ENCODE data around the gene EMD.
A peak's percentile ranks its signal among the peaks of the same experiment; 100 is the strongest.
"Not testable (repeated sequence)": the region's sequence is repeated elsewhere in the genome, so short reads cannot be mapped to it uniquely, and the experiment has no call there.

The EMD gene

DNA sequence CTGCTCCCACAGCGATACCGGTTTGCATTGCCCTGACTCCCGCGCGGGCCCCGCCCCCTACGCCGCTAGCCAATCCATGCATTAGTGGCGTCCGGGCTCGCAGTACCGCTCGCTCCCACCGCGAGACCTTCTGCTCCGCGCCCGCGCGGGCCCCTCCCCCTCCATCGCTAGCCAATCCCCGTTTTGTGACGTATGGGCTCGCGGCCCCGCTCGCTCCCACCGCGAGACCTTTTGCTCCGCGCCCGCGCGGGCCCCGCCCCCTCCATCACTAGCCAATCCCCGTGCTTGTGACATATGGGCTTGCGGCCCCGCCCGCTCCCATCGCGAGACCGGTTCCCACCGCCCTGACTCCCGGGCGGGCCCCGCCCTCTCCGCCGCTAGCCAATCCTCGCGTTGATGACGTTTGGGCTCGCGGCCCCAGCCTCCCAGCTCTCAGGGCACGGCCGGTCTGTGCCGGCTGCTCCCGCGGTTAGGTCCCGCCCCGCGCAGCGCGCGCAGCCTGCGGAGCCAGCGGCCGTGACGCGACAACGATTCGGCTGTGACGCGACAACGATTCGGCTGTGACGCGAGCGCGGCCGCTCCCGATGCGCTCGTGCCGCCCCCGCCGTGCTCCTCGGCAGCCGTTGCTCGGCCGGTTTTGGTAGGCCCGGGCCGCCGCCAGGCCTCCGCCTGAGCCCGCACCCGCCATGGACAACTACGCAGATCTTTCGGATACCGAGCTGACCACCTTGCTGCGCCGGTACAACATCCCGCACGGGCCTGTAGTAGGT, at the start of gene EMD:
TSS of gene EMD (plus strand) at position 497 of the 770 bp plus-strand sequence. CDS start at position 687, 190 bp downstream.
- peak; percentile 99 for DNase-seq

DNA sequence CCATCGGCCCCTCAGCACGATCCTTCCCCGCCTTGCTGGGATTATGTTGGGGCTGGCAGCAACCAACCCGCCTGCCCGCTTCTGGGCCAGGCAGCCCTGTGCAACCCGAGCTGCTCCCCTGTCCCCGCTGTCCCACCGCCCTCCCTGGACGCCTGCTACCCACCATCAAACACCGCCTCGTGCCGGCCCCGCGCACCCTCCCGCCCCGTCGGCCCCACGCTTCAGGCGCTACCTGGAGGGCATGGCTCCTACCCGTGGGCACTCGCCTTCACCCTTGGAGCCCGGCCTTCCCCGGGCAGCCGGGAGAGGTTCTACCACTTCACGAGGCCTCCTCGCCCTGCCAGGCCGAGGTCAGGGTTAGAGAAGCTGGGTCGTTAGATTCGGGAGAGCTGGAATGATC, 46.5 kb upstream of the EMD start:
- DNase-seq = no peak

DNA sequence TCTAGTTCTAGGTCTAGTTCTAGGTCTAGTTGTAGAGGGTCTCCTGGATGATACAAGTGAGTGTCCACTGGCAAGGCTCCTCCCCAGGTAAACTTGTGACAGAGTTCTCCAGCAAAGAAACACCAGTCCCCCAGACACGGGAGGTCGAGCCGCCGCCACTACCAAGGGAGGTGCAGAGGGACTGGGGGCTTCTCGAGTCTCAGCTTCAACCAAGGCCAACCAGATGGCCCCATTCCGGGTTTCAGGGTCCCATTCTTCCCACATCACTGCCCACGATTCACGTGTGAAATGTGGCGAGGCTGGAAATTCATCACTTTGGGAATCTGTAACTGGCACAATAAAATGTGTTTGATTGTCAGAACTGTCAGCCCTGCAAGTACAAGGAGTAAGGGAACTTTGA, 46.0 kb upstream of the EMD start:
- DNase-seq = no peak

DNA sequence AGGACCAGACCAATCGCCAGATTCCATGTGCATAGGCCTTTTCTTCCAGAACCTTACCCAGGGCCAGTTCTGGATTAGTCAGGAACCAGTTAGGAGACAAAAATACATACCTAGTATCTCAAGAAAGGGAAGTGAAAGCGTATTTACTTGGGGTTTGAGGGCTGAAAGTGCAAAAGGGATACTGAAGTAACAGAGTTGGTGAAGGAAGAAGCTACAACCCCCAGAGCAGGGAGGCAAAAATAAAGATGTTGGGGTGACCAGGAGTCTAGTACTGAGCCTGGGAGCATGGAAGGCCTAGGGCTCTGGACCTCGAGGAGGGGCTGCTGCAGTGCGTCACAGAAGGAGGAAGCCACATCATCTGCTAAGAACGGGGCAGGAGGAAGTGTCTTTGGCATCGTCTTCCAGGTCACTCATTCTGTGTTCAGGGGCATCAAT, 45.2 kb upstream of the EMD start:
- no peak for DNase-seq

DNA sequence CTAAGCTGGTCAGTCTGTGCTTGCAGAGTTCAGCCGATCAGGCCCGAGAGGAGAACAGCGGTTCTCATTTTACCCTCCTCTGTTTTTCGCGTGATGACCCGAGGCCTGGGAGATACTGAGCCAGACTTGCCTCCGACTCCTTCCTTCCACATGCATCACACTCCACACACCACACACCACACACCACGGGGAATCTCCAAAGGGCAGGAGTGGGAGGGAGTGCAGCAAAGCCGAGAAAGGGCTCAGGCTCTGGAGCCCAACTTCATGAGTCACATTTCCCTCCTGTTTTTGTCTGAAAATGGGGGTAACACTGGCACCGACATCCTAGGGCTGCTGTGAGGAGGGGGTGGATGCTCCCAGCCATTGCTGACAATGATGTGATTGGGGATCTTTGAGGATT, 44.6 kb upstream of the EMD start:
- DNase-seq = no peak

DNA sequence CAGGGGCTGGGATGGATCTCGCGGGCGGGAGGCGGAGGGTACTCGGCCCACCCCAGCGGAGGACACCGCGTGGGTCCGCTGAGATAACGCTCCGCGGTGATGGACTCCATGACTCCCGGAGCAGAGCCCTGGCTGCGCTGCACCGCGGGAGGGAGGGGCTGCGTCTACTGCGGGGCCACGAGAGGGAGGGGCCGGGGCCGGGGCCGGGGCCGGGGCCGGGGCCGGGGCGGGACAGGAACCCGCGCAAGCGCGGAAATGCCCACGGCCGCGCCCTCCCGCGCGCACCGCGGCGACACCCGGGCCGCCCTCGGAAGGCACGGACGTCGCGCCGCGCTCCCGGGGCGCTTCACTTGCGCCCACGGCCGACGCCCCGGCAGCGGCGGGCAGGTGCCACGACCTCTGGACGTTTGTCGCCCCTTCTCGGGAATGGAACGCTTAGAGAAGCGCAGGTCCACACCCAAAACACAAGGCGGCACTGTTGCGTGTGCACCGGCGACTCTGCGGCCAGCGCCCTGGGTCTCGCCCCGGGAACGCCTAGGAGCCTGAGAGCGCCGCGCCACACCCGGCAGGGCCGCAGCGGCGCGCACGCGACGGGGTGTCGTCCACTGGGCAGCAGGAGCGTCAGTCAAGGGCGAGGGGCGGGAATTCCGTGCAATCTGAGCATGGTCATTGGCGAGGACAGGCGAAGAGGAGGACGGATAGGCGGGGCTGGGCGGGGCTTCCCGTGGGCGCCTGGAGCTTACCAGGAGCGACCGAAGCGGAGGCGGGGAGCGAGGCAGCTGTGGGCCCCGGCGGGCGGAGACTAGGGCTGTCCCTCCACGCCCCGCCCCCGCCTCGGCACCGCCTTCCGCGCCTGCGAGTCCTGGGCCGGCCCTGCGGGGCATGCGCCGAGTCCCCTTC, 37.4 kb upstream of the EMD start:
- not testable (repeated sequence) for DNase-seq

DNA sequence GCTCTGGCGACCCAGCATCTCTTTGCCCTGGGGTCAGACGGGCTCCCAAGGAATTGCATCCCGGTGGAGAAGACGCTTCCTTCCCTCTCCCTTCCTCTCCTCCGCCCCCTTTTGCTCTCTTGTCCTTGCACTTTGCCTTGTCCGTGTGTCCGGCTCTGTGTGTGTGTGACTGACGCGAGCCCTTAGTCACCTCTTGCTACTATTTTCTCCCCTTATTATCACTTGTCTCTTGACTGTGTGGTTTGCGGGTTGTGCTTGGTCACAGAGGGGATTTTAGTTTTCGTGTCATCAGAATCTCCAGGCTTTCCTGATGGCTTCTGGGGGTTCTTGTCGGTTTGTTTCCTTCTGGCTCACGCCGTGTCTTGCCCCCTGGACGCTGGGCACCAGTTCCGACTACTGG, 36.0 kb upstream of the EMD start:
- not testable (repeated sequence) for DNase-seq

DNA sequence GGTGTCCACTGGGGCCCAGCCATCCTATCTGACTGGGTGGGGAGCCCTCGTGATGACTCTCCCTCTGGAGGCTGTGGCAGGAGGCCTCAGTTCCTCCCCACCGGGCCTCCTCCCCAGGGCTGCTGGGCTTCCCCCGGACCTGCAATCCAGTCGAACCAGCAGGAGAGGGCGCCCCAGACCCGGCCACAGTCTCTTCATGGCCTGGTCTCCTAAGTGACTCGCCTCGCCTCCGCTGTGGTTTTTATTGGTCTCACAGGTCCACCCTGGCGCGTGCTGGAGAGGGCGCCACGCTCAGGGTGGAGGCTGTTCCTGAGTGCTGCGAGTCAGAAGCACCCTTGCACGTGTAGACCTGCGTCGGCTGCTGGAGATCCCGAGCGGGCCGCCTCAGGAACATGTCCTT, 35.5 kb upstream of the EMD start:
- not testable (repeated sequence) for DNase-seq

DNA sequence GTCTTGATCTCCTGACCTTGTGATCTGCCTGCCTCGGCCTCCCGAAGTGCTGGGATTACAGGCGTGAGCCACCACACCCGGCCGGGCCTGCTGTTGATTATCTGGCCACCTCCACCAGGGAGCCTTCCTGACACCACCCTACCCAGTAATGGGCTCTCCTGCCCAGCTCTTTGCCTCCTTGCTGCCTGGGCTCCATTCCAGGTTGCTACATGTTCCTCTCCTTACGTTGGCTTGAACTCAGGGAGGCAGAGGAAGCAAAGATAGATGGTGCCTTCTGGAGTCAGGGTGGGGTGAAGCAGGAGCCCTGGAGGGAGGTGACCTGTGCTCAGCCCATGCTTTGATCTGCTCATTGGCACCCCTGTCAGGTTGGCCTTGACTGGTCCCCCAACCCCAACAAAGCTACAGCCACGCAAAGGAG, 31.0 kb upstream of the EMD start:
- DNase-seq = no peak

- no peak for DNase-seq
Measured at GRCh38 chrX:154348646-154349358, 30.3 kb upstream of the EMD start.

- no peak for DNase-seq
Measured at GRCh38 chrX:154349359-154349935, 29.6 kb upstream of the EMD start.

DNA sequence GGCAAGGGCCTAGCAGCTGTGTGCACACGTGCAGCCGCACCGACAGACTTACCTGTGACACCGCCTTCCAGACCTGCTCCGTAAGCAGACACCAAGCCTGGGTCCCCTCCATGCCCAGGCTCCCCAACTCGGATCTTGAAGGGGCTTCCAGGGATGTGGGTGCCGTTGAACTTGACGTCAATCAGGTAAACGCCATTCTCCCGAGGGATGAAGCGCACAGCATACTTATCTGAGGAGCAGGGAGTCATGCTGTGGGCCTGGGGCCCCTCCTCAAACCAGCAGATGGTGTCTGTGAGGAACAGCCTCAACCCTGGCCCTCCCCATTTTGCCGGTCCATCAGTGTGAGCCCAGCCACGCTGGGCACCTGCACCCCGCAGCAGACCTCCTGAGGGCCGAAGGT, 29.1 kb upstream of the EMD start:
- DNase-seq = no peak

- no peak for DNase-seq
Measured at GRCh38 chrX:154350429-154351182, 28.5 kb upstream of the EMD start.

- no peak for DNase-seq
Measured at GRCh38 chrX:154351183-154352011, 27.7 kb upstream of the EMD start.

- DNase-seq = no peak
Measured at GRCh38 chrX:154352012-154352401, 27.1 kb upstream of the EMD start.

DNA sequence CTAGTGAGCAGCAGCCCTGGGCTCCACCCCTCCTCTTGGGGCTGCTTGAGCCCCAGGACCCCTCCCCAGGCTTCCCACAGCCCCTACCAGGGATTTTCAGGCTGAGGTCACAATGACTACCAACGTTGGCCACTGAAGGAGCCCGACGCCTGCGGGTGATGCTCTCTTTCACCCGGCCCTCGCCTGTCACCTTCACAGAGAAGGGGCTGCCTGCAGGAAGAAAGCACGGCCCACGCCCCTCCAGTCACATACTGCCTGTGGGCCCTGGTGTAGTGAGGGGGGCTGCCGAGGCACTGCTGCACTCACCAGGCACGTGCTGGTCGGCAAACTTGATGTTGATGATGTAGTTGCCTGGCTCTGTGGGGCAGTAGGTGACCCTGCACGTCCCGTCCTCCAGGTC, 26.6 kb upstream of the EMD start:
- DNase-seq = no peak

GRCh38 chrX:154353172-154353843, 25.8 kb upstream of the EMD start:
- no peak for DNase-seq

- DNase-seq = no peak
Measured at GRCh38 chrX:154354013-154354412, 25.1 kb upstream of the EMD start.

DNA sequence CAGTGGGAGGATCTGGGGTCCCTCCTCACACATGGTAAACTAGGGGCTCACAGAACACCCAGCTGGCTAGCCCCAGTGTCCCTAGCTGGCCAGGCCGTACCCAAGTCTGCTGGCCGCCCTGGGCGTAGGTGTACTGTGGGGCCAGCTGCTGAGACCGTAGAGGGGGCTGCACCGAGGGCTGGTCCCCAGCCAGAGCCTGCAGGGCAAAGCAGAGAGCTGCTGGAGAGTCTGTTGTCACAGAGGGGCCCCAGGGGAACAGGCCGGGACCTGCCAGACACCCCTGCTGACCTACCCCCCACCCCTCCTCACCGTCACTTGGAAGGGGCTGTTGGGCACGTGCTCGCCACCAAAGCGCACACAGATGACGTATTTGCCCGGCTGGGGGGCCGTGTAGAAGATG, 24.6 kb upstream of the EMD start:
- DNase-seq = no peak

- DNase-seq = no peak
Measured at GRCh38 chrX:154355094-154355775, 23.9 kb upstream of the EMD start.

Data from NCI-H1694 (cell line).